ENCODE results near the gene DCUN1D2.

- TF ChIP-seq CTCF (conservative IDR thresholded peaks at IDR 0.05; ENCODE audit: low read depth, low read length), result no peak
- TF ChIP-seq EZH2 (IDR thresholded peaks at IDR 0.05; ENCODE audit: low read length, unreplicated experiment), result no peak
- TF ChIP-seq EZH2phosphoT487 (IDR thresholded peaks at IDR 0.05; ENCODE audit: borderline replicate concordance, low read length), result no peak
Measured at GRCh38 chr13:113532156-113532806, 41.8 kb upstream of the DCUN1D2 start.

All from PC-3 (cell line).